Measurements from ENCODE around the gene TIMM50. TPM values are rescaled to one million over a fixed set of nuclear protein-coding genes. Genes with fewer than 3 reads are reported as not detected.

TIMM50 gene
- total and polyA plus RNA-seq, 2 of the 13 experiments (the other 11 are each of a cell fraction or from before 2014, with no cell fraction given), result 91.1 to 92.5 TPM

GRCh38 chr19:39502640-39503417, 22.2 kb downstream of the TIMM50 start (continued):
- TF ChIP-seq ZNF431 (CRISPR knock-in tag; IDR thresholded peaks at IDR 0.05; ENCODE audit: borderline replicate concordance, low read depth), result peak; percentile 99
- peak; percentile 97 for TF ChIP-seq SATB2 (CRISPR knock-in tag; IDR thresholded peaks at IDR 0.05)
- TF ChIP-seq ZBTB10 (CRISPR knock-in tag; IDR thresholded peaks at IDR 0.05; ENCODE audit: borderline replicate concordance), result peak; percentile 89
- TF ChIP-seq ATF1 (CRISPR knock-in tag; IDR thresholded peaks at IDR 0.05), result no peak
- TF ChIP-seq GTF3A (CRISPR knock-in tag; conservative IDR thresholded peaks at IDR 0.05), result 0 out of 2 replicates have a peak, but pooled peaks have one; percentile 40
- TF ChIP-seq RFX3 (CRISPR knock-in tag; IDR thresholded peaks at IDR 0.05), result no peak
- peak; percentile 99 for TF ChIP-seq ZSCAN21 (CRISPR knock-in tag; IDR thresholded peaks at IDR 0.05; ENCODE audit: borderline replicate concordance)
- peak; percentile 74; the same call in 1 of the 2 replicates for TF ChIP-seq HIVEP1 (CRISPR knock-in tag; IDR thresholded peaks at IDR 0.05)
- TF ChIP-seq ZNF556 (CRISPR knock-in tag; IDR thresholded peaks at IDR 0.05; ENCODE audit: borderline replicate concordance), result peak; percentile 78; the same call in 1 of the 2 replicates
- TF ChIP-seq ZNF382 (CRISPR knock-in tag; IDR thresholded peaks at IDR 0.05; ENCODE audit: borderline replicate concordance), result no peak
- peak; percentile 99 for TF ChIP-seq ZNF607 (CRISPR knock-in tag; IDR thresholded peaks at IDR 0.05; ENCODE audit: borderline replicate concordance)
- TF ChIP-seq ZNF512B (CRISPR knock-in tag; IDR thresholded peaks at IDR 0.05; ENCODE audit: borderline replicate concordance), result no peak
- peak; percentile 87; the same call in 1 of the 2 replicates for TF ChIP-seq MYNN (CRISPR knock-in tag; IDR thresholded peaks at IDR 0.05; ENCODE audit: low read depth)
- peak; percentile 98 for TF ChIP-seq SMYD3 (CRISPR knock-in tag; IDR thresholded peaks at IDR 0.05)
- TF ChIP-seq POLR2A (IDR thresholded peaks at IDR 0.05; ENCODE audit: insufficient read depth in 1 of 2, low read depth in 2 of 2, low read length in 2 of 2), result no peak
- TF ChIP-seq MEF2D (CRISPR knock-in tag; IDR thresholded peaks at IDR 0.05), result 0 out of 2 replicates have a peak, but pooled peaks have one; percentile 59
- peak; percentile 99 for TF ChIP-seq ZNF749 (CRISPR knock-in tag; IDR thresholded peaks at IDR 0.05; ENCODE audit: borderline replicate concordance)
- TF ChIP-seq ZNF326 (CRISPR knock-in tag; IDR thresholded peaks at IDR 0.05; ENCODE audit: borderline replicate concordance), result no peak
- TF ChIP-seq NFATC3 (CRISPR knock-in tag; IDR thresholded peaks at IDR 0.05), result 0 out of 2 replicates have a peak, but pooled peaks have one; percentile 71
- TF ChIP-seq ATF3 (CRISPR knock-in tag; IDR thresholded peaks at IDR 0.05), result peak; percentile 52; the same call in 1 of the 2 replicates
- TF ChIP-seq ZSCAN29 (CRISPR knock-in tag; conservative IDR thresholded peaks at IDR 0.05), result peak; percentile 66; the same call in 1 of the 2 replicates
- no peak for TF ChIP-seq DMAP1 (CRISPR knock-in tag; IDR thresholded peaks at IDR 0.05)
- peak; percentile 97 for TF ChIP-seq ZNF343 (CRISPR knock-in tag; IDR thresholded peaks at IDR 0.05)
- peak; percentile 95 for TF ChIP-seq REXO4 (CRISPR knock-in tag; IDR thresholded peaks at IDR 0.05; ENCODE audit: borderline replicate concordance)
- TF ChIP-seq BRCA1 (CRISPR knock-in tag; IDR thresholded peaks at IDR 0.05), result peak; percentile 87
- 0 out of 2 replicates have a peak, but pooled peaks have one; percentile 54 for TF ChIP-seq KLF11 (CRISPR knock-in tag; IDR thresholded peaks at IDR 0.05)

Data from HepG2 (cell line).